ENCODE measurements around the gene SRRM4.

The SRRM4 gene

DNA sequence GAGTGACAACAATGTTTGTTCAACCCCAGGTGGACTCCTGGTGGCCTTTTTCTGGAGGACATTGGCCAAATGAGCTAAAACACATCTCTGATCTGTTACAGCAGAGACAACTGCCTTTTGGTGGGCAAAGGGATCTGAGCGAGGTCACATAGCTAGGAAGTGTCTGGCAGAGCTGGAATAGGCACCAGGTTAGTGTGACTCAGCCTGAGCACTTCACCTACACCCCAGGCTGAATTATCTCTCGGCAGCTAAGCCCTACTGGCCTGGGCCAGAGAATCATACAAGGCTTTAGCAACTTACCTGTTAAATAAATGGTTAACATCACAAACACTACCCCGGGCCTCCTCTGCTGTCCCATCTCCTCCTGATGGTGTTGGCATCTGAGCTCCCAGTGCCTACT, 147.2 kb downstream of the SRRM4 start:
- no peak for DNase-seq

DNA sequence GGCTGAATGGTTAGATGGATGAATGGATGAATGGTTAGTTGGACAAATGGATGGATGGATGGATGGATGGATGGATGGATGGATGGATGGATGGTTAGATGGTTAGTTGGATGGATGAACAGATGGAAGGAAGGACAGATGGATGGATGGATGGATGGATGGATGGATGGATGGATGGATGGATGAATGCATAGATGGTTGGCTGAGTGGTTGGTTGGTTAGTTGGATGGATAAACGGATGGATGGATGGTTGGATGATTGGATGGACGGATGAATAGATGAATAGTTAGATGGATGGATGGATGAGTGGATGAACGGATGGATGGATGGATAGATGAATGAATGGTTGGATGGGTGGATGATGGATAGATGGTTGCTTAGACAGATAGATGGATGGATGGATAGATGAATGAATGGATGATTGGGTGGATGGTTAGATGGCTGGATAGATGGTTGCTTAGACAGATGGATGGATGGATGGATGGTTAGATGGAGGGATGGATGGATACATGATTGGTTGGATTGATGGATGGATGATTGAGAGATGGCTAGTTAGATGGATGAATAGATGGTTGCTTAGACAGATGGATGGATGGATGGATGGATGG, 148.6 kb downstream of the SRRM4 start:
- DNase-seq: no peak

DNA sequence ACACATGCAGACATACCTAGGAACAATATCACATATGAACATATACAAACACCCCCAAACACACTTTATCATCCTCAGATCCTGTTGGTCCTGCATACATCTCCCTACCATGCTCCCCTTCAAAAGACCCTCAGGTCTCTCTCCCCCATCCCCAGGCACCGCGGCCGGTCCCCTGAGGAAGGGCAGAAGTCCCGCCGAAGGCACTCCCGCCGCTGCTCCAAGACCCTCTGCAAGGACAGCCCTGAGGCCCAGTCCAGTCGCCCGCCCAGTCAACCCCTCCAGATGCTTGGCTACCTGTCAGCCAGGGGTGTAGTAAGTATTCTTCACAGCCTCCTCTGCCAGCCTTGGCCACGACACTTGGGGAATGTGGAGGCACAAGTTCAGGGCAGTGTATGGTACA, 149.2 kb downstream of the SRRM4 start:
- no peak for DNase-seq

DNA sequence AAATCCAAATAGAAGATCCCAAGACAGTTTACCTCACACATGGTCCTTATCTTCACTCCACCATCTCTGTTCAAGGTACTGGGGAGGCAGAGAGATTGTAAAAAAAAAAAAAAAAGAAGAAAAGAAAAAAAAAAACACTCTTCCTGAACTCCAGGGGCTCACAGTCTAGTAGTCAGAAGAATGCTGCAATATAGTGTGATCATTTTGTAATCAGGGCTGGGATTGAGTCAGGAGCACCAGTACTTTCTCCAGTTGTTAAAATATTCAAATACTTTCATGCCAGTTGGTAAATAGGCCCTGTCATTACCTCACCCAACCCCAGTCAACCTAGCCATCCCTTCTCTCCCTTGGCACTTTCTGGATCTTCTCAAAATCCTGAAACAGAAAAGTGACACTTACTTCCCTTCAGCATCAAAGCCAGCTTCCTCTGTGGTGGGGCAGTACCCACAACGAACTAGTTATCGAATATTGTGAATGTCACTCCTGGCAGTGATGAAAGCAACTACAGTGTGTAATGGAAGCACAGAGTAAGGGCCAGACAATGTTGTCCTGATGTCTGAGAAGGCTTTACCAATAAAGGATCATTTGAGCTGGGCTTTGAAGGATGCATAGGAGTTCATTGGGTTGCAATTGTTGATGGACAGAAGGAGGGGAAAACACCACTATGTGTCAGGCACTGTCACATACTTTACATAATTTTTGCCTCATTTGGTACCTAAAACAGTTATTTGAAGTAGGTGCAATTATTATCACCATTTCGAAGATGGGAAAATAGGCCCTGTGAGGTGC, 153.1 kb downstream of the SRRM4 start:
- no peak for DNase-seq

DNA sequence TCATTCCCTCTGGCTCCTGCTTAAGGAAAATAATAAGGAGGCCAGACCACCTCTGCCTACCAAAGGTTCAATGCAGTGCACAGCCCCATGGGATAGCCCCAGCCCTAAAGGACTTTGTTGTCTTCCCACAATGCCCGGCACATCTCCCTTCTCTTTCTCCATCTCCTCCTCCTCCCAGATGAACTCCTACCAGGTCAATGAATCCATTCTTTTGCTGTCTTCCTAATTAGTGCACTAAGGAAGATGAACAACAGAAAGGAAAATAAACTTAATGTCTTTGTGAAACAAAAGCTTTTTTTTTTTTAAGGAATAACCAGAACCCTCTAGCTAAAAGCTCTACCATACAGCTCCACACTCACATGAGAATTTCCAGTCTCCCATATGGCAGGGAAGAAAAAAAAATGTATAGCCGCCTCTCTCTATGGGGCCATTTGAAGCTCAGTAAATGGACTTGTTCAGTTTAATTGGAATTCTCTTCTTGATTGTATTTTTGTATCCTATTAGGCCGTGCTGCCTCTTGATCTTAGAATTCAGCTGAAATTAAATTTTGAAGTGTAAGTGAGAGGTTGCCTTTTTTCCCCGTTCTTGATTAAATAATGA, 155.6 kb downstream of the SRRM4 start:
- no peak for DNase-seq

DNA sequence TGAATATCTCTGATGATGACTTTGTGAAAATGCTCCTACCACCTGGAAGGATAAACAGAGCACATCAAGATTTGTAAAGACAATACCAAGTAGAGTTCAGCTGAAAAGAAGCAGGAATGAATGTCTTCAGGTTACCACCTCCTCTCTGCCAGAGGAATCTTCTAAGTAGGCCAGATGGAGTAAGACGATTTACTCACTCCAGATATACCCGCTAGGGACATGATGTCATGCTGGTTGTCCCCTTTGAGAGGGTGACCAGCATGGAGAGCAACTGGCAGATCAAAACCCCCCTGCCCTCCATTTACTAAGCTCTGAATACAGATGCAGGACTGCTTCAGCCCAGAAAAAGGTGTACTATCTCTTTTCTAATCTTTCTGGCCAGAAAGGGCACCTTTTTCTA, 158.1 kb downstream of the SRRM4 start:
- DNase-seq: no peak

DNA sequence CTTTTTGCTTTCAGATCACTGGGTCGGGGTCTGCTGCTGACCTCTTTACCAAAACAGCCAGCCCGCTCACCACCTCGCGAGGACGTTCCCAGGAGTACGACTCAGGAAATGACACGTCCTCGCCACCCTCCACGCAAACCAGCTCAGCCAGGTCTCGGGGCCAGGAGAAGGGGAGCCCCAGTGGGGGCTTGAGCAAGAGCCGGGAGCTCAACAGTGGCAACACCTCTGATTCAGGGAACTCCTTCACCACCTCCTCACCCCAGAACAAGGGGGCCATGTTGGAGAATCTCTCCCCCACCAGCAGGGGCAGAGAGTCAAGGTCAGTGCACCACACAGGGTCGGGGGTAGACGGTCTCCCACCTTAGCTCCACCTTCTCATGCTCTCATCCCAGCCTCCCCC, 164.0 kb downstream of the SRRM4 start:
- DNase-seq: no peak

DNA sequence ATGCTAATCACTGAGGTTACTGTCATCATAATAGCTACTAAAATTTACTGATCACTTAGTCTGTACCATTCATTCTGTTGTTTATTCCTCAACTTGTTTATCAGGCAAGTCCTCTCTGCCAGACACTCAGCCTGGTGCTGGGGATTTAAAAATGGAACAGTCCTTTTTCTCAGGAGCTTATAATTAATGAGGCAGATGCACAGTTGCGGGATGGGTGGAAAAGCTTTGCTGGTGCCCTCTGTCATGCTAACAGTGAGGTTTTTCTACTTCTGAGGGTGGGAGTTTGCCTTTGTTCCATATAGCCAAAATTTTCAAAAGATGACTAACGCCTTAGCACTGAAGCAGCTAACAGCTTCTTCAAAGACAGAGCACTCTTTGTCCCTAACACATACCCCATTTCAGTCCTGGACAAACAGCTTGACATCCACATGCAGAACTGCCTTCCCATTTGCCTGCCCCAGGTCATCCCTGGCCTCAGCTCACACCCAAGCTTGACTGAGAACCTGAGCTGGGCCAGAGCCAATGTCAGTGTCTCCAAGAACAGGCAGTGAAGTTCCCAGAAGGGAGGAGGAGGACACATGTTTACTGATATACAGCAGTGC, 166.6 kb downstream of the SRRM4 start:
- DNase-seq: no peak

DNA sequence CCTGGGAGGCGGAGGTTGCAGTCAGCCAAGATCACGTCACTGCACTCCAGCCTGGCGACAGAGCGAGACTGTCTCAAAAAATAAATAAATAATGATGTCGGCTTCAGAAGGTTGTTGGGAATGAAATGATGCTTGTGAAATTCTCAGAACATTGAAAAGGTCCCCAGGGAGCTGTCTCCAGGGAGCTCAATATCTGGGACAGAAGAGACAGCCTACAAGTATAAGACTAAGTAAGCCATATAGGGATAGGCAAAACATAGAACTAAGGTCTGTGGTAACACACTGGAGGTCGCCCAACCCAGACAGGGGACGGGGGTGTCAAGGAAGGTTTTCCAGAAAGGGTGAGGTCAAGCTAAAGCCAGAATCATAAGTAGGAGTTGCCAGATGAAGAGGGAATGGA, 167.9 kb downstream of the SRRM4 start:
- DNase-seq: no peak

DNA sequence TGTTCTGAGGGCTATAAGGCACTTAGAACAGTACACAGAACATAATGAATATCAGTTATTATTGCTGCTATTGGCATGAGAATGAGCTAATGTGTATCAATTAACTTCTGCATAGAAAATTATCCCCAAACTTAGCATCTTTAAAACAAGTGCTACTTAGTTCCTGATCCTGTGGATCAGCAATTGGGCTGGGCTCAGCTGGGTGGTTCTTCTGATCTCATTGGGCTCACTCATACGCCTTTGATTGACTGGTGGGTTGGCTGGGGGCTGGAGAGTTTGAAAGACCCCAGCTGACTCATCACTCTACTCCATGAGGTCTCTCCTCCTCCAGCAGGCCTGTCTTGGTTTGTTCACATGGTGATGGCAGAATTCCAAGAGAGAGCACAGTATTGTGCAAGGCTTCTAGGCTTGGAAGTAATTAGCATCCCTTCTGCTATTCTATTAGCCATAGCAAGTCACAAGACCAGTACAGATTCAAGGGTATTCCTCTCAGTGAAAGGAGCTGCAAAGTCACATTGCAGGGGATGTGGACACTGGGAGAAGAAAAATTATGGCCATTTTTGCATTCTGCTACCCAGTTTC, 170.2 kb downstream of the SRRM4 start:
- DNase-seq: no peak

DNA sequence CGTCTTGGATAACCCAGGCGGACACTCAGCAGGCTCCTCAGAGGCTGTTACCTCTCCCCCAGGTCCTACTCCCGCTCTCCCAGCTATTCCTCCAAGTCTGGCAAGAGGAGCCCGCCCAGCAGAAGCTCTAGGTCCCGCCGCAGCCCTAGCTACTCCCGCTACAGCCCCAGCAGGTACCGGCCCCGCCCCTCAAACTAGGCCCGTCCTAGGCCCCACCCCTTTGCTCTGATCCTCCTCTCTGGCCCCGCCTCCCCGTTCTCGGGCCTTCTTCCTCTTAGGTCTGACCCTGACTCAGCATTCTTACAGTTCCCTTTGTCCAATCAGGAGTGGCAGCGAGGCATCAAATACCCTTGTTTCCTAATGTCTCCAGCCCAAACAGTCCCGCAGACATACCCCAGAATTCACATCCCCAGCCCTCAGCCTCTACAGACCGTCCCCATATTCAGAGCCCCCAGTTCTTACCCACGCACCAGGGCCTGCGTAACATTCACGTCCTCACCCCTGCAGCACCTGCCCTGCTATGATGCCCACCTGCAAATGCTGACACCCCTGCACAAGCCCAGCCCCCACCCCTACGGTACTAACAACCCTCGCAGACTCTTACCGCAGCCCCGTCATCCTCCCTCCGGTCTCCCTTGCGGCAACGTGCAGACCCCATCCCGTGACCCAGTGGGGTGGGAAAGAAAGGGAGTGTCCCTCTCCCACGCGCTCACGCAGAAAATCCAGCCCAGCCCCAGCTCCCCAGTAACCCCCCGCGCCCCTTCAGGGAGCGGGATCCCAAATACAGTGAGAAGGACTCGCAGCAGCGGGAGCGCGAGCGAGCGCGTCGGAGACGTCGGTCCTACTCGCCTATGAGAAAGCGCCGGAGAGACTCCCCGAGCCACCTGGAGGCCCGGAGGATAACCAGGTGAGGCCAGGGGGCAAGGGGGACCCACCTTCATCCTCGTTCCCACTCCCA, 172.4 kb downstream of the SRRM4 start:
- no peak for DNase-seq

DNA sequence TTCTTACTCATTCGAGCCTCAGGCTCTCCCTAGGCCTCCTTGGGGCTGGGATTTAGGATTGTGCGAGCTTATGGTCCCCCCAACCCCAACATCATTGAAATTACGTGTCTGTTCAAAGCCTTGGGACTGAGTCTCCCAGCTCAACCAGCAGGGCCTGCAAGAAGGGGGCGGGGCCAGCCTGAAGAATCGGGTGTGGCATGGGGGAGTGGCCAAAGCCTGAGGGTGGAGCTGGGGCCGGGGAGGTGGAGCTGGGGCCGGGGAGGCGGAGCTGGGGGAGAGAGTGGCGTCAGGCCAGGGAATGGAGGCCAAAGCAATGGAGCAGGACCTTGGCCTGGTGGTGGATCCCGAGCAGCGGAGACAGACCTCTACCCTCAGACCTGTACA, 173.1 kb downstream of the SRRM4 start:
- no peak for DNase-seq

DNA sequence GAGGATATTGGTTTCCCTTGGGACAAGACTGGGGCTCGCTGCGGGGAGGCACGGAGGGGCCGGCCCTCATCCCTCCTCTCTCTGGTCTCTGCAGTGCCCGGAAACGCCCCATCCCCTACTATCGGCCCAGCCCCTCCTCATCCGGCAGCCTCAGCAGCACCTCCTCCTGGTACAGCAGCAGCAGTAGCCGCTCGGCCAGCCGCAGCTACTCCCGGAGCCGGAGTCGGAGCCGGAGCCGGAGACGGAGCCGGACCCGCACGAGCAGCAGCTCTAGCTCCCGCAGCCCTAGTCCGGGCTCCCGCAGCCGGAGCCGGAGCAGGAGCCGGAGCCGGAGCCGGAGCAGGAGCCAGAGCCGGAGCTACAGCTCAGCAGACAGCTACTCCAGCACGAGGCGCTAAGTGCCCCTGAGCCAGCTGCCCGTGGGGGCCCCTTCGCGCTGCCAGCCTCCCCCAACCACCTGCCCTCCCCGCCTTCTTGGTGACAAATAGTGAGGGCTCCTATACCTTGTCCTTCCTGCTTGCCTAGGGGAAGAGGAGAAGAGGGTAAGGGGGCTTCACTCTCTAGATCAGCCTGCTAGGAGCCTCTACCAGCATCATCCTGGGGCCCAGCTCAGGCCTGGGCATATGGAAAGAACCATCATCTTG, 175.2 kb downstream of the SRRM4 start:
- no peak for DNase-seq

DNA sequence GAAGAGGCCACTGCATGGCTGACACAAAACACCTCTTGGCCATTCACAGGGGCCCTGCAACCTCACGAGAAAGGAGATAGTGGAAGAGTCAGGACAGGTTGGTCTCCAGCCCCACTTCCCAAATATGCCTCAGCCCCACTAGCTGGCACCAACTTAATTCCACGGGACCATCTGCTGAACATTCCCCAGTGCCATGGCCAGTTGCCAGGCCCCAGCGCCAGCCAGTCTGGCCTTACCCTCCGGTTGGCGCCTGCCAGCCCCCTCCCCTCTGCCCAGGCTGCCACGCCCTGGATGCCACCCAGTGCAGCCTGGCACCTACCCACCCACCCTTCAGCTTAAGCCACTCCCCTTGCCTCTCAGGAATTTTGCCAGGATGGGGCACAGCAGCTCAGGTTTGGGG, 176.2 kb downstream of the SRRM4 start:
- no peak for DNase-seq

DNA sequence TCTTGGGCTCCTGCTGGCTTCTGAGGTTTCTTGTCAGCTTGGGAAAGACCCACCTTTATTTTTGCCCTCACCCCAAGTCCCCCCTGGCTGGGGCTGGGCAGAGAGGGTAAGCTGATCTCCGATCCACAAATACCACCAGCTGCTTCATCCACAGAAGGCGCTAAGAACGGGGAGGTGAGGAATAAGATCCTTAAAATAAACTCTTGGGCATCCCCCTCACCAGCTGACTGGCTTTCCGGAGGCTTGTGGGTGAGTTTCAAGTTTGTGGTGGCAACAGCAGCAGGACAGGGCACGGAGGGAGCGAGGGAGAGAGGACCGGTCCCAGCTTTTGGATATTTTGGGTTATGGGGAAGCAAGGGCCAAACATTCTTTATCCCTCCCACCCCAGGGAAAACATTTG, 176.6 kb downstream of the SRRM4 start:
- DNase-seq: no peak

DNA sequence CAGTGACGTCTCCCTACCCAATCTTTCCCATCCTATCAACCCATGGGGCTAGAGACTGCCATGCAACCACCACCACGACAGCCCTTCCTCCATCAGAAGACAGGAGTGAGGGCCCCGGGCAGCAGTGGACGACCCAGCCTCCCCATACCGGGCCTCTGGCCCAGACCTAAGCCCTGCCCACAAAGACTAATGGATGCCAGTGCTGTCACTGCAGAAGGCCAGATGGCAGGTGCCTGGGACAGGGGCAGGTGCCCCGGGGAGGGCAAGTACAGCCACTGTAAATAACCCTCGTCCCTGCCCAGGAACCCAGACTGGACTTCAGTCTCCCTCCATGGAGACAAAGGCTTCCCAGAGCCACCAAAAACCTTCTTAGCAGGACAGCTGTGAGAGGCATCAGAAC, 177.1 kb downstream of the SRRM4 start:
- no peak for DNase-seq

DNA sequence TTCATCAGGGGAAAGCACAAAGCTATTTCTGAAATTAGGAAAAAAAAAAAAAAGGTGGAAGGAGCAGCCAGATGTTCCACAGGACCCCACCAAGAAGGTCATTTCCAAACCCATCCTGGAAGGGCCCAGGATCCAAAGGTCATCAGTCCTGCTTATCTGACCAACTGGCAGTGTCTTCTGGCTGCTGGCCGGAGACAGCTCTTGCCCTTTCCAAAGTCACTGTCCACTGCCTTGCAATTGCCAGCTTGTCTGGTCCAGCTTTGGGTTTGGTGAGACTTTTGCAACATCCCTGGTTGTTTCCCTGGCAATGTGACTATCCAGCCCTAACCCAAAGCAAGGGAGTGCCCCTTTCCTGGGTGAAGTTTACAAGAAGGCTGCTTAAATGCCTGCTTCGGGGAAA, 178.5 kb downstream of the SRRM4 start:
- DNase-seq: no peak

DNA sequence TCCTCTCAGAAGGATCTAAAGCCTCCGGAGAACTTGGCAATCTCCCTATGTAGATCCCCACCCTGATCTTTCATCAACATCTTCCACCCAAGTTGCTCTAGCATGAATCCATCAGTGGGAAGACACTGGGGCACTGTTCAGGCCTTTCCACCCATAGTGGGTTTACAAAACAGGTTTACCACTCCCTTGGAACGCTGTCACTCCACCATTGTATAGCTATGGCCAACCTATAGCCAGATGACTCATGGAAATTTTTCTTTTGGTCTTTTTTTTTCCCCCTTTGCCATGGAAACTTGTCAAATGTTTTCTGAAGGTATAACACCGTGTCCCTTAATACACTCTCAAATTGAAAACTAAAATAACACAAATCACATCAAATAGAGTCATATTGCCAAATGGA, 186.6 kb downstream of the SRRM4 start:
- DNase-seq: no peak

DNA sequence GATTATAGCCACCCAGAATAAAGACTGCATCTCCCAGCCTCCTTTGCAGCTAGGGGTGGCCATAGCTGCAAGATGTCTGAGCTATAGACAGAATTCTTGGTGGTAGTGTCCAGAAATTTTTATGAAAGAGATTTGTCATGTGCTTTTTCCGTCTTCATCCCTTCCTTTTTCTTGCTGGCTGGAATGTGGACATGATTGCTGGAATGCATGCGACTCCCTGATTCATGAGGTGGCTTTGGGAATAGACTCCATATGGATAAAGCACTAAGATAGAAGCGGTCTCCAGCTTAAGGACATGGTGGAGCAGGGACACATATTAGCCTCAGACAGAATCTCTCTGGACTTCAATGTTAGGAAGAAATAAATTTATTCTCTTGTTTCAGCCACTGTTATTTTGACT, 187.4 kb downstream of the SRRM4 start:
- no peak for DNase-seq

DNA sequence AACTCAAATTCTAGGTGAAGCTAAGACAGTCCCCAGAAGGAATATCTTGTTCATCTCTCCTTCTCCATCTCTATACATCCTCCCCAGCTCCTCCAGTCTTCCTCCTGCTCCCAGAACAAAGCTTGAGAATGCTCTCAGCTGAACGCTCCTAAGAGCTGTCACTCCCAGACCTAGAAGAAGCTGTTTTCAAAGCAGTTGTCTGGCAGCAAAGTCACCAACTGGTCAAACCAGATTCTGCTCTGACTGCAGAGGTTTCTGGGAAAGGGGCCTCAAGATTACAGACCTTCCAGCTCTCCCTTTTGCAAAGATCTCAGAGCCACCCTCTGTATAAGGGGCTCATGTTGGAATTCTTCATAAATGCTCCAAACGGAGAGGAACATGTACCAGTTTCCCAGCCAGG, 187.8 kb downstream of the SRRM4 start:
- DNase-seq: no peak

DNA sequence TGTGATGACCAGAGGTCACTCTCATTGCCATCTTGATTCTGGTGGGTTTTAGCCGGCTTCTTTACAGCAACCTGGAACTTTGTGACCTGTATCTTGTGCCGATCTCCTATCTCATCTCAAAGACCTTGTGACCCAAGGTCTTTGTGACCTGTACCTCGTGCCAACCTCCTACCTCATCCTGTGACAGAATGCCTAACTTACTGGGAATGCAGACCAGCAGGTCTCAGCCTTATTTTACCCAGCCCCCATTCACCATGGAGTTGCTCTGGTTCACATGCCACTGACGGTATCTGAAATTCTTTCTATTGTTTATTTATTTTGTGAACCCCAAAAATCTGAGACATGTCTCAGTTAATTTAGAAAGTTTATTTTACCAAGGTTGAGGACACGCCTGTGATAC, 189.9 kb downstream of the SRRM4 start:
- DNase-seq: no peak

All from CD4-positive, alpha-beta T cell treated with Interleukin-12 subunit alpha and Interleukin-12 subunit beta, for 1 hour (primary cell).